HepG2 (cell line): Measurements from ENCODE around the gene KDM6B. TPM values are rescaled to one million over a fixed set of nuclear protein-coding genes. Genes with fewer than 3 reads are reported as not detected.

Experiments
- ARID4A ChIP-seq: sonication (generic); formaldehyde crosslinking; IDR thresholded peaks from 2 replicates; pipeline ENCODE4 v1.5.0; 2020; ENCODE audit warnings: mild to moderate bottlenecking, missing genetic modification reagents, borderline replicate concordance
- BHLHE40 ChIP-seq: IDR thresholded peaks from 2 replicates; pipeline ENCODE4 v1.6.1; 2011; ENCODE audit warnings: low read length, improper control_type of control experiment
- CCDC6 ChIP-seq: sonication (generic); formaldehyde crosslinking; IDR thresholded peaks from 2 replicates; pipeline ENCODE4 v1.8.1; 2022; ENCODE audit warnings: mild to moderate bottlenecking, missing genetic modification reagents, moderate library complexity
- CSRNP1 ChIP-seq: sonication (generic); formaldehyde crosslinking; IDR thresholded peaks from 2 replicates; pipeline ENCODE4 v1.8.1; 2023; ENCODE audit warnings: mild to moderate bottlenecking, missing genetic modification reagents
- GATA4 ChIP-seq: sonication (generic); IDR thresholded peaks from 2 replicates; pipeline ENCODE4 v1.6.1; 2016; ENCODE audit warnings: antibody characterized with exemption, low read depth, borderline replicate concordance
- GFI1 ChIP-seq: sonication (generic); formaldehyde crosslinking; IDR thresholded peaks from 2 replicates; pipeline ENCODE4 v1.5.0; 2020; ENCODE audit warnings: missing genetic modification reagents, mild to moderate bottlenecking, borderline replicate concordance
- HMGXB4 ChIP-seq, 2 experiments: sonication (generic) in 1 of 2; formaldehyde crosslinking in 1 of 2; IDR thresholded peaks; 2 replicates each; pipeline versions ENCODE4 v1.4.0 to v1.6.1; 2018 to 2020; ENCODE audit warnings: missing genetic modification reagents in 2 of 2, borderline replicate concordance in 1 of 2, low read depth in 1 of 2, mild to moderate bottlenecking in 1 of 2, missing biosample characterization in 1 of 2
- PAXIP1 ChIP-seq: sonication (generic); formaldehyde crosslinking; conservative IDR thresholded peaks from 2 replicates; pipeline ENCODE4 v1.4.0; 2020; ENCODE audit warnings: mild to moderate bottlenecking, missing genetic modification reagents, moderate library complexity
- SMC3 ChIP-seq: IDR thresholded peaks from 2 replicates; pipeline ENCODE4 v1.6.1; 2011; ENCODE audit warnings: low read length, improper control_type of control experiment
- ZBTB34 ChIP-seq: sonication (generic); formaldehyde crosslinking; IDR thresholded peaks from 2 replicates; pipeline ENCODE4 v1.8.0; 2022; ENCODE audit warnings: mild to moderate bottlenecking, missing genetic modification reagents
- ZNF367 ChIP-seq: sonication (generic); formaldehyde crosslinking; IDR thresholded peaks from 2 replicates; pipeline ENCODE4 v1.4.0; 2020; ENCODE audit warnings: missing genetic modification reagents, borderline replicate concordance
- ZNF441 ChIP-seq: sonication (generic); formaldehyde crosslinking; IDR thresholded peaks from 2 replicates; pipeline ENCODE4 v1.7.0; 2021; ENCODE audit warnings: missing genetic modification reagents, borderline replicate concordance
- ZNF747 ChIP-seq: sonication (generic); formaldehyde crosslinking; IDR thresholded peaks from 2 replicates; pipeline ENCODE4 v1.8.1; 2023; ENCODE audit warnings: missing genetic modification reagents, mild to moderate bottlenecking, borderline replicate concordance
- polyA plus RNA-seq, 8 experiments: library from polyadenylated mRNA; depleted of rRNA in 3 of 8; stranded (reverse) in 7 of 8; unstranded in 1 of 8; fragments of >200 nt; fragmentation: Illumina TruSeq in 4 of 8; extraction: Trizol in 4 of 8; gene quantifications; 2 replicates each; pipeline versions ENCODE4 v1.2.1 to v1.2.3, GENCODE V29; 2011 to 2016; ENCODE audit warnings: low read depth in 4 of 8, missing spikeins in 1 of 8, mixed read lengths in 1 of 8; ENCODE audit not compliant: insufficient read depth in 1 of 8
- total RNA-seq, 5 experiments: library from RNA; depleted of rRNA; stranded (reverse); fragments of >200 nt; fragmentation: Illumina TruSeq; extraction: Trizol; gene quantifications; 2 replicates each; pipeline ENCODE4 v1.2.3, GENCODE V29; 2016; ENCODE audit warnings: low read depth in 1 of 5

Gene KDM6B
- total and polyA plus RNA-seq, 2 of the 13 experiments (the other 11 are each of a cell fraction or from before 2014, with no cell fraction given), result 1.3 to 2.1 TPM

GRCh38 chr17:7857713-7858521, 23.9 kb downstream of the KDM6B start, which contains the start of gene CYB5D1 (continued):
- TF ChIP-seq ZBTB34 (CRISPR knock-in tag), result 0 out of 2 replicates have a peak, but pooled peaks have one; percentile 58
- peak; percentile 32; the same call in 1 of the 2 replicates for TF ChIP-seq ZNF441 (CRISPR knock-in tag)
- TF ChIP-seq SMC3, result peak; percentile 15; the same call in 1 of the 2 replicates
- TF ChIP-seq ZNF747 (CRISPR knock-in tag), result 0 out of 2 replicates have a peak, but pooled peaks have one; percentile 16
- TF ChIP-seq GFI1 (CRISPR knock-in tag), result 0 out of 2 replicates have a peak, but pooled peaks have one; percentile 30
- TF ChIP-seq PAXIP1, result peak; percentile 19; the same call in 1 of the 2 replicates
- TF ChIP-seq HMGXB4 (CRISPR knock-in tag; IDR thresholded peaks at IDR 0.05; ENCODE audit: borderline replicate concordance in 1 of 2, low read depth in 1 of 2), result peak in 1 of 2 experiments; percentile 74; a peak in 2 of 4 replicates
- TF ChIP-seq BHLHE40, result peak; percentile 89
- TF ChIP-seq GATA4, result peak; percentile 55; the same call in 1 of the 2 replicates
- peak; percentile 82; the same call in 1 of the 2 replicates for TF ChIP-seq CCDC6 (CRISPR knock-in tag)
- peak; percentile 72; the same call in 1 of the 2 replicates for TF ChIP-seq CSRNP1
- peak; percentile 94 for TF ChIP-seq ARID4A (CRISPR knock-in tag)
- TF ChIP-seq ZNF367 (CRISPR knock-in tag), result no peak
